GM20431 (cell line): ENCODE results near the gene HLA-DRA.
"Not testable (repeated sequence)": the region's sequence is repeated elsewhere in the genome, so short reads cannot be mapped to it uniquely, and the experiment has no call there.

ENCODE experiments used
- in situ Hi-C: fragments of 300-500 bp; cut with MseI, MboI; formaldehyde crosslinking; loops from one replicate; pipeline ENCODE4 v1.15.0; 2020; ENCODE audit warnings: low sequenced_read_pairs; ENCODE audit not compliant: unreplicated experiment

Gene HLA-DRA

GRCh38 chr6:32427934-32428474, 11.7 kb upstream of the HLA-DRA start:
- in situ Hi-C loops = no loop called here

- in situ Hi-C loops = no loop called here
These were observed 9.5 kb upstream of the HLA-DRA start for GRCh38 chr6:32430179-32430578.

- in situ Hi-C loops = no loop called here
These were observed 8.5 kb upstream of the HLA-DRA start for GRCh38 chr6:32431142-32431541.

GRCh38 chr6:32432050-32432450, 7.6 kb upstream of the HLA-DRA start:
- in situ Hi-C loops = no loop called here

- in situ Hi-C loops = not testable (repeated sequence)
These were observed 5.7 kb upstream of the HLA-DRA start for GRCh38 chr6:32433950-32434349.

GRCh38 chr6:32436186-32436585, 3.5 kb upstream of the HLA-DRA start:
- in situ Hi-C loops = no loop called here

GRCh38 chr6:32436995-32437836, 2.5 kb upstream of the HLA-DRA start:
- in situ Hi-C loops = no loop called here

GRCh38 chr6:32439139-32439538, 548 bp upstream of the HLA-DRA start:
- in situ Hi-C loops = no loop called here

- in situ Hi-C loops = no loop called here
These were observed 2.6 kb downstream of the HLA-DRA start for GRCh38 chr6:32442243-32442667.

GRCh38 chr6:32442977-32443552, 3.4 kb downstream of the HLA-DRA start:
- in situ Hi-C loops = no loop called here

- in situ Hi-C loops = no loop called here
These were observed 4.7 kb downstream of the HLA-DRA start for GRCh38 chr6:32444433-32444832.

- in situ Hi-C loops = no loop called here
These were observed 5.7 kb downstream of the HLA-DRA start for GRCh38 chr6:32445321-32445854.

- in situ Hi-C loops = no loop called here
These were observed 8.2 kb downstream of the HLA-DRA start for GRCh38 chr6:32447932-32448331.

- in situ Hi-C loops = no loop called here
These were observed 9.5 kb downstream of the HLA-DRA start for GRCh38 chr6:32449088-32449736.

- in situ Hi-C loops = no loop called here
These were observed 17.4 kb downstream of the HLA-DRA start for GRCh38 chr6:32457054-32457453.

GRCh38 chr6:32459781-32460424, 20.2 kb downstream of the HLA-DRA start:
- in situ Hi-C loops = no loop called here

GRCh38 chr6:32460528-32460927, 20.8 kb downstream of the HLA-DRA start:
- in situ Hi-C loops = no loop called here

- in situ Hi-C loops = no loop called here
These were observed 21.8 kb downstream of the HLA-DRA start for GRCh38 chr6:32461493-32461892.

- in situ Hi-C loops = no loop called here
These were observed 22.9 kb downstream of the HLA-DRA start for GRCh38 chr6:32462609-32463008.
